ENCODE data around the gene FTO.

Gene FTO

DNA sequence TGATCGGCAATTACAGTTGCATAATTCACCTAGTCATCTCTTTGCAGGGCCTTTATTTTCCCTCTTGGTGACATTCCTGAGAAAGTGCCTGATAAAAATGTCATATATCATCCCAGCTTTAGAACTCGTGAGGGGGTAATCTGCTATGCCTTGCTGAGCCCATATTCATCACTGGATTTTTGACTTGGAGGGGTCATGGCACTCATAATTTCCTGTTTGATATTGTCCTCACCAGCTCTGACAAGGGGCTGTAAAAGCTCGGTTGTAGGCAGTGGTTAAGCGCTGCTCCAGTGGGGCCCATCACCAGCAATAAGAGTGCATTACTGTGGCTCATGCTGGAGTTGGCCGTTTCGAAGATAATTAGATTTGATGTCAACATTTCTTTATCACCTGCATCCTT, 355.4 kb downstream of the FTO start:
- no peak for DNase-seq

DNA sequence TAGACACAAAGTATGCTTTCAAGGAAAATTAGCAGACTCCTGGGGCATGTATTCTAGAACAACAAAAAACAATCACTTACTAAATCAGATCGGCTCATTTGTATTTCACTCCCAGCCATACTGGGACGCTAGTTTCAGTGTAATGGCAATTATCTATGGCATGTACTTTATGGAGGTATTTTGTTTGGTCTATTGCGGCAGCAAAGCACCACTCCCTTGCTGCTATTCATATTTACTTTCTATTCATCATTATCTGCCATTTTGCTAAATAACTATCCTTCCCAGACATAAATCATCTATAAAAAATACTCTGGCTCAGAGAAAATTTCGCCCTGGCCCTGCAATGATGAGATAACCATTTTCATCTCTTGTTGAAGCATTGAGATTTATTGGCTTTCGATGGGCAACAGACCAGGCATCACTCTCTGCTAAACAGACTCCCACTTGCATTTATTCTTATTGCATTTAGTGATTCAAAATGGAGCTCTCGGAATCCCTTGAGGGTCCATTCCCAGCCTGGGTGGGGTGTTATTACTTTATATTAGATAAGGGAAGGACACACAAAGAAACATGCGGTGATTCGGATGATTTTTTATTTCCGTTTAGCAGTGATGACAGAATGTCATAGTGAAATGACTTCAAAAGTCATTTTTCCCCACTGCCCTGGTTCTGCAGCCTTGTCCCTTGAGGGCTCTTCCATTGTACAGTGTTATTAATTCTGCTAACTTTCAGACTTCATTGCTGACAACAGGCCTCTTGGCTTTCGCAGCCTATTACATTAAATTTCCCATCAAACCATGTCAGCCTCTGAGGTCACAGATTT, 356.9 kb downstream of the FTO start:
- DNase-seq = no peak

DNA sequence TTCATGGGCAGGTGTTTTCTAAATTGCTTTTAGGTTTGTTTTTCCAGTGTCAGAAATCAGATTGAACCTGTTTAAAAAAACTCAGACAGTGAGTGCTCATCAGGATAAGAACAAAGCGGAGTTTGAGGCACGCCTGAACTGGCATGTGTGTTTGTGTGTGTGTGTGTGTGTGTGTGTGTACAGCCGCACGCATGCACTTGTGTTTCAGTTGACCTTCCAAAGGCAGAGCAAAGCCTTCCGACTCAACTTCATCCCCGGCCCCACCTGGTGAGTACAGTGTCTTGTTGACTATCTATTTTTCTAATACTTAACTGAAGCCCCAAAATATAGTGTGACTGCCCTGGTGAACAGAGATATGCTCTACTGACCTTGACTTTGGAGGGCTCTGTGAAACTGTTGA, 357.5 kb downstream of the FTO start:
- no peak for DNase-seq

DNA sequence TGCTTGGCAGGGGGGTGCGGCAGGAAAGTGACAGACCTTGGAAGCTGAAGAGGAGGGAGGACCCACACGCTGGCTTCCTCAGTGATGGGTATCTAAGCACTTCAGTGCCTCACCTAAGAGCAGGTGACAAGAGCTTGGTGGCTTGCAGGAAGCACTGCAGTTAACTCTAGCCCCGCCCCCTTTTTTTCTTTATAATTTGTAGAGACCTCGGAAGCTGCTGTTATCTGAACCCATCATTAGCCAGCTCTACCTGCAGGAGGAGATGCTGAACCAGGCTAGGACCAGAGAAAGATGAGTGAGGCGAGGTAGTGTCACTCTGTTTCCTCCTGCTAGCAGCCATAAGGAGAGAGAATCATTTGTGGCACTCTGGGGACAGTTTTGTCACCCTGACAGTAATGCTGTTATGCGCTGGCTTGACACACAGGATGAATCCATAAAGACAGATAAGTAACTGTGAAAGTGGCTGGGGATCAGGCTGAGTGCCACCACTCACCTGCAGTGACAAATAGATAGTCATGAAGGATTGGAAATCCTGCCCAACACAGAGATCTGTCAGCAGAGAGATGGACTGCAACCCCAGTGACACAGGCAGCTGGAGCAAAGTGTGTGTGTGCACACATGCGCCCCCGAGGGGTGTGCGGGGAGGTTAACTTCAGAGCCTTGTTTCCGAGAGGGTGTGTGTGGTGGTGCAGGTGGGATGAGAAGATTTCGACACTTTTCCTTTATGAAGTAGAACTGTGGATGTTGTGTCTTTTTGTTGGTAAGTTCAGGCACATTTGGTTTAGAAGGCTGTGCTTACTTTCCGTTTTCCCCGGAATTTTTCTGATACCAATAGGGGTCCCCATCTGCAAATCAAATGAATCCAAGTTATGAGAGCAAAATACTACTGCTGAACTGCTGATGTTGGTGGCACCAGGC, 358.7 kb downstream of the FTO start:
- DNase-seq = no peak

DNA sequence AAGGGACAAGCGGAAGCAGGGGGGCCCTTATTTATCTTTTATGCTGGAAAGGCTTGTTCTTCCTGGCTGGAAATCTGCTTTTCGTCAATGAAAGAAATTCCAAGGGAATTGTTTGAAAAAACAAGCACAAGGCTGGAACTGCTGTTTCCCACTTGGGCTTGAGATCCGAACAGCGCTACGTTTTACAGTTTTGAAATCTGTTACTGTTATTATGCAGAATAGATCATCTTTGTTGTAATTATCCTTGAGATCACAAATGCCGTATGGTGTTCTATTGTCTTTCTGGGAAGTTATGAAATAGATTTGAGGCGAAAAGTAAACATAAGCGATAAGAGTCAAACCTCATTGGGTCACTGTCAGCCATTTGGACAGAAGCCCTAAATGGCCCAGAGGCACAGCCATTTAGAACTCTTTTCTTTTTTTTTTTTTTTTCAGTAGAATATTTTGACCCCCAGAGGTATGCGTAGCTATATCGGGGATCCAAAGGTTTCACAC, 359.4 kb downstream of the FTO start:
- DNase-seq = no peak

DNA sequence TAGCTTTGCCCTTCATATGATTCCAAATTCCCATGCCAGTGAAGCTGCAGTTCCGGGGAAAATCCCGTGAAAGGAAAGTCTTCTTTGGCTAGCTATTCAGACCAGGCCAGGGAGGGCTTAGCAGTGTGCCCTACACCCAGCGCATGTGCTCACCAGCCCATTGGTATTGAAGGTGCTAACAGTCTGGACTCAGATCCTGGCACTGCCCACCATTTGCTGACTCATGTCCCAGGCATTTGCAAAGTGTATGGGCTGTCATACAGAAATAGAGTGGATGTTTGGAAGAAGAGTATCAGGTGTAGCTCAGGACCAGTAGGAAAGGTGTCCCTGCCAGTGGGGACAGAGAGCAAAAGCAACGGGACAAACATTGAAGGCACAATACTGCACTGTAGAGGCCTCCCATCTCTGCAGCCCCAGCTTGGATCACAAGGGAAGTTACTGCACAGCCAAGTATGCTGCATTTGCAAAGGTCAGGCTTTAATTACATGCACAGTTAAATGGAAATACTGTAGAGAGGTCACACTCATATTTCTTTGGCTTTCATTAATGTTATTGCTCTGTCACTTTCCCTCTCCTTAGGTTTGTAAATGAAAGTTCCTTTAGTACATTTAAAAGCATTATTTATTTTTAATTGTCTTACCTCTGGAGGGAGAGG, 362.6 kb downstream of the FTO start:
- no peak for DNase-seq

DNA sequence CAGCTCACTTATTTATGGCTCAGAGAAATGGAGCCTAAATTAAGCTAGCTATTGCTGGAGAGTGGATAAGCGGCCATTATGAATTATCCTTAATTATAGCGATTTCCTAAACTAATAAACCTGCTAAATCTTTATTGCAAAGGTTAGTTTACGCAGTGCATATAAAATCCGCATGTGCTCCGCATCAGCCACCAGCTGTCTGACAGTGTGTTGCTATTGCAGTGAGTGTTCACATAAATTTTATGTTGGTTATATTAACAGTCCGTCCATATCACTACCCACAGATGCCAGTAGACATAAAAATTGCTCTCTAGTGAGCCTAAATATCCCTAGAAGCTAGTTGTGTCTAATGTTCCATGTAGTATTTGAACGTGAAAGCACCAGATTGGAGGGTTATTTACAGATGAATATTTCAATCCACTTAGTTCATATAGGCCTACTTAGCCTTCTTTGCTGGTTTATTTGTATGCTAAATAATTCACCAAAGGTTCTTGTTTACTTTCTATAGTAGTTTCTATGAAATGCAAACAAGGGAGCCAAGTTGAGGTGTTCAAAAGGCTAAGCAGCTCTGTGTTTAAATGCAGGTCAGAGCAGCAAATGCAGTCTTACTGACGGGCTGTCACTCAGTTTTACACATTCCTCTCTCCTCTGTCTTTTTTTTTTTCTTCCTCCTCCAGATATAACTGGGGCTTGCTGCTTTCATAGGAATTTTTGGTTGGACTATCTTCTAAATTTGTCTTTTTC, 363.5 kb downstream of the FTO start:
- no peak for DNase-seq

DNA sequence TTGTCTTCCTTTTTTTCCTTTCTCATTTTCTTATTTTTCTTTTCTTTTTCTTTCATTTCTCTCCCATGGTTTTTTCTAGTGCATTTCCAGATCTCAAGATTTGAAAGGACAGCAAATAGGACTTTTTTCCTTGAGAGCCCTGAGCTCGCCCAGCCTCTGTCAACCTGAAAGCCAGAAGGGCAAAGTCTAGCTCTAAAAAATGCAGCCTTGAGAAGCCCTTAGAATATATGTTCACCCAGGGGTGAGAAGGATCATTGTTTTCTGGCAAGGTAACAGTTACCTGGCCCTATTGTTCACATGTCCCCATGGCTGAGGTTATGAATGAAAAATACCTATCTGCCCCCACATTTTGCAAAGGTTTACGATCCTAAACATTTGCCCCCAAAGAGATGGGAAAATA, 364.3 kb downstream of the FTO start:
- no peak for DNase-seq

DNA sequence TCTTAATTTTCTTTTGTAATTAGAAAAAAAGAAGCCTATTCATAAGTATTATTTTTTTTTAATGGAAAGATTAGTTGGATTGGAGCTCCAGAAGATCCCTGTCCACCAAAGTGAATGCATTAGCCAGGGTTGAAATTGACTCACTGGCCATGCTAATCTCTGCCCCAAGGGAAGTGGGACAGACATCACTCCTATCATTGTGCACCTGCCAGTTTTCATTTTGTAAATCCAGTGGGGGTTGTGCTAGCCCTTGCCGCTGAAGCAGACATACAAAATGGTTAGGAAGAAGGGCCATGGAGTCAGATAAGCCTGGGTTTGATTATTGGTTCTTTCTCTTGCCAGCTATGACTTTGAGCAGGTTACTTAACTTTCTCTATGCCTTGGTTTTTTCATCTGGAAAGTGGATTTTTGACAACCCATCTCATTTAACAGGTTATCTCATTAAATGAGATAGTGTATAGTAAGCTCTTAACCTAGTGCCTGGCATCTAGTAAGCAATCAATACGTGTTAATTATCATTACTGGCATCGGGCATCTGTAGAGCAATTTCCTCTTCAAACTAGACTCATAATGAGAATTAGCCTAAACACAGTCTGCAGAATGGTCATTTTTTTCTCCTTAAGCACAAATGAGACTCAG, 365.8 kb downstream of the FTO start:
- no peak for DNase-seq

DNA sequence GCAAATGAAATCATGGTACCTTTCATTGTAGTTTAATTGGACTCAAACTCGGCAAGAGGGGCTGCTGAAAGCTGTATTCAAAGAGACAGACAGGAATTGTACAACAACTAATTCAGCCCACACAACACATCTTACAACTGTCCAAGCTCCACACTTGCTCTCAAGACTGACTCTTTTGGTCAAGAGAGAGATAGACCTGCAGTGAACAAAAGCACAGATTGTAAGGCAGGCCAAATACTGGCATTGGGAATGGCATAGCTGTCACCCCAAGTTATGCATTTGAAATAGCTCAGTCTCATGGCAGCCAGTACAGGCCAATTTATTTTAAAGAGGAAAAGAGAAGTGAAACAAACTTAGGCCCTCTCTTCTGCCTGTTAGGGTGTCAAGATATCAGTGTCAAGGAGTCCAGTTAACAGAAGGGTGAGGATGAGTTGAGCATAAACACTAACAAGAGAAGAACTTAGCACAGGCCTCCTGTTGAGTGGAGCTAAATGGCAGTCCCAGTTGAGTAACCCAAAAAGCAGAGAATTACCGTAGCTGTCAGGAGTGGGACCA, 366.9 kb downstream of the FTO start:
- DNase-seq = no peak

DNA sequence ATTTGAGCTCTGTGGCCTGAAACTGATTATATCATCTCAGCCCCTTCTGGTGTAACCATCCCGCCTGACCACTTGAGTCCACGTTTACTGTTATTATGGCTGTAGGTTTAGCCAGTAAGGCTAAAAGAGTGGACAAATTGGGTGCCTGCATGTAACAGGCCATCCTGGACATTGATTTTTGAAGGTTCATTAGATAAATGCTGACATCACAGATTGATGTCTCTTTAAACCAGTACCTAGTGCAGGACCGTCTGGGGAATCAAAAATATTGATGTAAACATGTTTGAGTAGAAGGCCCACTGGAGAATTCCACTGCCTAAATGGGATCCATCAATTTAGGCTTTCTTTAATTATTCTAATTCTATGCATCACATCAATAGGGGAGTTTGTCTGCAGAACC, 367.6 kb downstream of the FTO start:
- no peak for DNase-seq

DNA sequence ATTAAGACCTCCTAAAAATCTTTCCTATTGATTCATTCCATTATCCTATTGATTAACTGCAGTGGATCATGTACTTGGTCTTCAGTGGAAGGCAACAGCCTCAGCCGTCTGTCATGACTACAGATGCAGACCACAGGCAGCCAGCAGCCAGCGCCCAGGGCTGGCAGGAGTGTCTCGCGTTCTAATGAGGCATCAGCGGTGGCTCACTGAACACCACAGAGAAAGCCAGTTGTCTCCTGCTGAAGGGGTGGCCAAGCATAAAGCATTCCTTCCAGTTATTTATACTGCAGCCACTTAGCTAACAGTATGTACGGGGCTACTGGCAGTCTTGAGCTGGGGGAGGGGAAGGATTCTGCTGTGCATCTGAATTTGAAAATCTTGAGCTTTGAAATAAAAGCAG, 368.3 kb downstream of the FTO start:
- no peak for DNase-seq

DNA sequence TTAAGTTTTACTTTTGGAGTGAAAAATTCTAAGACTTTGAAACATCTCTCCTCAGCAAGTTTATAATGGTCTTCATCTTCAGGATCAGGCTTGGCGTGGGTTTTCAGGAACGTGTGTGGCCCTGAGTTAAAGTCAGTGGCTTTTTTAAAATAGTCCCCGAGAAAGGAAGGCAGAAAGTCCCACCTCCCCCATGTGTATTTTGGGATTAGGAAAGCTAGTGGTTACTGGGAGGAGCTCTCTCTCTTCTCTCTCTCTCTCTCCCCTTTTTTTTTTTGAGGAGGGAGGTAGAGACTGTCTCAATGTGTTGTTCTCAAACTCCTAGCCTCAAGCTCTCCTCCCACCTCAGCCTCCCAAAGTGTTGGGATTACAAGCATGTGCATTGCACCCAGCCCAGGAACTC, 369.4 kb downstream of the FTO start:
- DNase-seq = no peak

DNA sequence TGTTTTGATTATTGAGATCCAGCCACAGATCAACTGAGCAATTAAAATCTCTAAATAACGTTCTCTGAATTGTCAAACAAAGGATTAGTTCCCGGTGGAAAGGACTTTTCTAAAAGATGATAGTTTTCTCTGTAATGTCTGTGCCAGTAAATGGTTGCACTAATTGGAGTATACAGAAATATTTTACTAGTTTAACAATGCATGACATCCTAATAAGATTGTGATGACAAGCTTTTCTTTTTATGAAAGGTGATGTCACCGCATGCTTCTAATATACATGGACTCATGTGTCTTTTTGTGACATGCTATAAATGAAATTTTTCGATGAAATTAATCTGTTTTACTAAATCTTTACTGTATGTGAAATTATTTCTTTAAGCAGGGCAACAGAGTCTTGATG, 371.5 kb downstream of the FTO start:
- no peak for DNase-seq

DNA sequence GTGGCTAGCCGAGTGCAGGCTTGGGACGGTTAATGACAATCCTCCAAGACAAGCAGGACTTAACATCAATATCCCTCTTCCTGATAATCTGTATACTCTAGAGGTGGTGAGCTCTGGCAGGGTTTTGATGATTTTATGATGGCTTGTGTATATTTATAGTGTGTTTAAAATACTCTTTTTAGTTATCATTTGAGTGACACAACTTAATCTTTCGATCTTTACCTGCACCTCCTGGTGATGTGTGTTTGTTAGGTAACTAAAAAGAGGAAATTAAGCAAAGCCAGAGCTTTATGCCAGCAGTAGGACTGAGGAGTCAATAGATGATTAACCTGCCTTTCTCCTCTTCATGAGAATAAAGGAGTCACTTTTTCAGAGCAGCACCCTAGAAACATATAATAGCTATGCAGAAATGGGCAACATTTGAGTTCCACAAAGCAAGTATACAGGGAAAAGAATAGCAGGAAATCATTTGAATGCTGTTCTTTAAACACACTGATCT, 372.1 kb downstream of the FTO start:
- no peak for DNase-seq

DNA sequence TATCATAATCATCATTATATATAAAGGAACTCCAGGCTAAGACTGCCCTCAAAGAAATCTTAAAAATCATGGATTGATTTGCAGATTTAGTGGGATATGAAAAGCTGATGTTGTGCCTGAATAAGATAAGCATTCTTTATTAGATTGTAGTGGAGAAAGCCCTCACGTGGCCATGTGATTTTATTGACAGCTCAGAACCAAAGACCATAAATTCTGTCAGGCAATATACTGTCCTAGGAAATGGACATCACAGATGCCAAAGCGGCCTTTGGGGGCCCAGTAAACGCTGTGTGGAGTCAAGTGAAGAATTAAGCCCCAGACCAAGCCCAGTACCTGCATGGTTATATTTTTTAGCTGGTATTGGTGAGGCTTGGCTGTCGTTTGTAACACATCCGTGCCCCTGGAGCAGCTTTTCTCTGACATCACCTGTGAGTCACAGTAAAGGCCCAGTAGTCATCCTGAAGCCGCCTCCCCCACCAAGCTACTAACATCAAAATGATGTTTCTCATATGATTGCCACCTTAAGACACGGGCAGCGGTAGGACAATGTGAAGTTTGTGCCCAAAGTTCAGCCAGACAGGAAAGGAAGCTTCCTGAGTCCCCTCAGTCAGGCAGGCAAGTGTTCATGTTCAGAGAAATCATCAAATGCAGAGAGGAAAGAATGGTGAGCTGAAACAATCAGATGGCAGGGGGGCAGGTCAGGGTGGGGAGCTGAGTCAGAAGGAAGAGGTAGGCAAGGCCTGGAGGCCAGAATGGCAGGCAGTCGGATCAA, 373.3 kb downstream of the FTO start:
- no peak for DNase-seq

DNA sequence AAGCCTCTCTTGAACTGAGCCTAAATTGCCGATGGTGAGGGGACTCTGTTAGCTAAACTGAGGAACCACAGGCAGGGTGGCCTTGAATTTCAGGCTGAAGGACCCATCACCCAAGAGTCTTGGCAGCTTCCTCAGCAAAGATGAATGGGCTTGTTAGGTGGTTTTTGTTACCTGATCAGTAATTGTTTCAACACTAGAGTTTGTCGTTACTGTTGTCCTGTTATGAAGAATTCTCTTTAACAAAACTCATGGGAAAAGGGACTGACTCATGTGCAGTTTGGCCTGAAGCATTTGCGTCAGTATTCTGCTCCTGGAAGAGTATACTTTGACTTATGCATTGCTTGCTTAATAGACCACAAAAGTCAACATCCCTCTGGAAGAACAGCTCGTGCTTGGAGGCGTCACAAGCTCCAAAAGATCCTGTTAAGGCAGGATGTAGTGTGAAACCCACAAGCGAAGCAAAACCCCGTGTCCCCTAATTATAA, 376.6 kb downstream of the FTO start:
- no peak for DNase-seq

DNA sequence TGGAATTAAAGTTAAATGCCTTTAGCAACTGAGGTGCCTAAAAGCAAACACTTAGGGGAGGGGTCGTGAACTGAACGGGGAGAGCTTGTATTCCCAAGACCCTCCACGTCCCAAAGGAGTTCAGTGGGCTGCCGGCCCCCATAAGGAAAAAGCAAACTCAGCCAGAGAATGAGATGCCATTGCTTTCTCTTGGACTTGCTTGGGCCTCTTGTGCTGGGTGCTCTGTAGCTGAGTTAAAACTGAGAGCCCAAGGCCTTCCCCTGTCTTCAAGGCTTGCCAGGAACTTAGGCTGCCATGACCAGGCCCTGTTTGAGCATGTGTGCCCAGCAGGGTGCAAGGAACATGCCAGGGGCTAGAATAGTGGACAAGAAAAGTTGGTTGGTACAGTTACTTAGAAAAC, 382.8 kb downstream of the FTO start:
- no peak for DNase-seq

DNA sequence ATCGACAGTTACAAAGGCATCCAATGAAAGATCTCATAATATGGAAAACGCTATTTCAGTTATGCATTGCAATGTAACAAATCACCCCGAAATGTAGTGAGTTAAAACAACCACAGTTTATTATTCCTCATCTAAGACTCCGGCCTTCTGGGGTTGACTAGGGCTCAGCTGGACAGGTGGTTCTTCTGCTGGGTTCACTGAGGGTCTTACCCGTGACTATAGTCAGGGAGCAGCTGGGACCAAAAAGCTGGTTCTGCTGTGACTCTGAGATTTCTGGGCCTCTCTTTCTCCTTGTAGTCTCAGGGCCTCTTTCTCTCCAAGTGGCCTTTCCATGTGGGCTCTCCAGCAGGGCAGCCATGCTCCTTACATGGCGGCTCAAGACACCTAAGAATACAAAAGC, 386.6 kb downstream of the FTO start:
- DNase-seq = no peak

DNA sequence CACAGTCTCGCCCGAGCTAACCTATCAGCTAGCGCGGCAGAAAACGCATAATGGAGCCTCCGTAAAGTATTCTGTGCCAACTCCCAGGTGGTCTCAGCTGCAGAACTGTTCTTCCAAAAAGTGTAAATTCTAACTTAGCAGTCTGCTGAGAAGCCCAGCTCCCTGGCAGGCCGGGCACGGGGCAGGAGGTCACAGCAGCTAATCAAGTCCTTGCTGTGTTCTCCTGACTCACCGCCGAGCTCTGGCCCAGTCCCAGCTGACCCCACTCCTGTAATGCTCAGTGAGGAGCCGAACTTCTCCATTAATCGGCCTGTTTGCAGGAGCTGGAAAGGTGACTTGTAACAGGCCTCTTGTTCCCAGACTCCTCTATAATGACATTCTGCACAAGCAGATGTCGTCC, 389.3 kb downstream of the FTO start:
- DNase-seq = no peak

All from C1 segment of cervical spinal cord (tissue), 14 donors.